A673 (cell line): ENCODE results near the gene SGO2.

ENCODE experiments used
- CTCF ChIP-seq: fragments of 300-800, 200-600 bp; sonication (generic); conservative IDR thresholded peaks from 2 replicates; pipeline ENCODE4 v1.5.1; 2017; ENCODE audit warnings: low read depth, mild to moderate bottlenecking, antibody characterized with exemption, low read length, moderate library complexity, mixed read lengths
- EZH2 ChIP-seq: fragments of 200-600 bp; sonication (generic); IDR thresholded peaks from 2 replicates; pipeline ENCODE4 v1.6.1; 2017; ENCODE audit warnings: borderline replicate concordance, low read depth, mild to moderate bottlenecking, mixed read lengths, antibody characterized with exemption, low read length; ENCODE audit not compliant: poor library complexity, severe bottlenecking

DNA sequence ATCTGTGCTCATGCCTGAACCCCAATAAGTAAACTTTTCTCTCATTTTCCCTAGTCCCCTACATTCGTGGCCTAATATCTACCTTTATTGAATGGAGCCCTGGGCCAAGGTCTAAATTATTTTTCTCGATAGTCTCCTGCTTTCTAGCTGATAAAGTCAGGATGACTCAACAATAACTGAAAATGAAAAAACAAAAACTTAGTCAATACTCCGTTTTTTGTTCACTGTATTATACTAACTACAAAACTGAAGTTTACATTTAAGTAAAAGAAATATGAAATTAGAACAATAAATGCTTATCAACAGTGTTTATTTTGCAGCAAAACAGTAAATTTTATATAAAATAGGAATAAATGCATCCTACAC, 92.0 kb downstream of the SGO2 start:
- TF ChIP-seq CTCF (no peak), EZH2 (no peak)
